HepG2 (cell line): Measurements from ENCODE around the gene SNRPD3. TPM values are rescaled to one million over a fixed set of nuclear protein-coding genes. Genes with fewer than 3 reads are reported as not detected.

Experiments
- ARID2 ChIP-seq: sonication (generic); formaldehyde crosslinking; IDR thresholded peaks from 2 replicates; pipeline ENCODE4 v1.8.1; 2022; ENCODE audit warnings: mild to moderate bottlenecking, missing genetic modification reagents, borderline replicate concordance
- CBFB ChIP-seq: sonication (generic); formaldehyde crosslinking; IDR thresholded peaks from 2 replicates; pipeline ENCODE4 v1.4.0; 2020; ENCODE audit warnings: missing genetic modification reagents
- CREB1 ChIP-seq, 2 experiments: fragments of 450-650 bp in 1 of 2; IDR thresholded peaks; 2 replicates each; pipeline ENCODE4 v1.6.1; 2016 to 2017; ENCODE audit warnings: control low read depth in 1 of 2, mild to moderate bottlenecking in 1 of 2, missing compliant biosample characterization in 1 of 2, missing genetic modification characterization in 1 of 2
- FOXP1 ChIP-seq, 2 experiments: fragments of 450-650 bp in 1 of 2; IDR thresholded peaks; 2 replicates each; pipeline ENCODE4 v1.6.1; 2017 to 2018; ENCODE audit warnings: antibody characterized with exemption in 1 of 2
- GZF1 ChIP-seq: sonication (generic); formaldehyde crosslinking; IDR thresholded peaks from 2 replicates; pipeline ENCODE4 v1.5.1; 2020; ENCODE audit warnings: mild to moderate bottlenecking, missing genetic modification reagents
- JARID2 ChIP-seq: sonication (generic); formaldehyde crosslinking; IDR thresholded peaks from 2 replicates; pipeline ENCODE4 v1.8.1; 2023; ENCODE audit warnings: missing genetic modification reagents, inconsistent platforms; ENCODE audit not compliant: insufficient replicate concordance
- KLF6 ChIP-seq: IDR thresholded peaks from 2 replicates; pipeline ENCODE4 v1.8.0; 2016; ENCODE audit warnings: missing biosample characterization, missing genetic modification reagents
- MAZ ChIP-seq, 2 experiments: sonication (generic) in 1 of 2; formaldehyde crosslinking in 1 of 2; IDR thresholded peaks; 2 replicates each; pipeline versions ENCODE4 v1.5.0 to v1.6.1; 2012 to 2020; ENCODE audit warnings: low read depth in 2 of 2, mild to moderate bottlenecking in 2 of 2, borderline replicate concordance in 1 of 2, improper control_type of control experiment in 1 of 2, low read length in 1 of 2, missing genetic modification reagents in 1 of 2, moderate library complexity in 1 of 2
- MED8 ChIP-seq: sonication (generic); formaldehyde crosslinking; IDR thresholded peaks from 2 replicates; pipeline ENCODE4 v1.8.1; 2023; ENCODE audit warnings: mild to moderate bottlenecking, missing genetic modification reagents; ENCODE audit not compliant: insufficient replicate concordance
- POLR2A ChIP-seq, 2 experiments: IDR thresholded peaks; 2 replicates each; pipeline ENCODE4 v1.6.1; 2011; ENCODE audit warnings: low read depth in 2 of 2, low read length in 2 of 2, mild to moderate bottlenecking in 1 of 2, moderate library complexity in 1 of 2; ENCODE audit not compliant: insufficient read depth in 1 of 2
- TOPORS ChIP-seq: sonication (generic); formaldehyde crosslinking; IDR thresholded peaks from 2 replicates; pipeline ENCODE4 v1.8.0; 2023; ENCODE audit warnings: mild to moderate bottlenecking, missing genetic modification reagents
- ZNF292 ChIP-seq: sonication (generic); formaldehyde crosslinking; IDR thresholded peaks from 2 replicates; pipeline ENCODE4 v1.8.1; 2022; ENCODE audit warnings: mild to moderate bottlenecking, low read depth, missing genetic modification reagents, borderline replicate concordance
- ZNF577 ChIP-seq: sonication (generic); formaldehyde crosslinking; IDR thresholded peaks from 2 replicates; pipeline ENCODE4 v1.4.0; 2020; ENCODE audit warnings: mild to moderate bottlenecking, low read depth, missing genetic modification reagents, borderline replicate concordance
- ZSCAN22 ChIP-seq: sonication (generic); formaldehyde crosslinking; IDR thresholded peaks from 2 replicates; pipeline ENCODE4 v1.4.0; 2020; ENCODE audit warnings: mild to moderate bottlenecking, missing genetic modification reagents
- polyA plus RNA-seq, 8 experiments: library from polyadenylated mRNA; depleted of rRNA in 3 of 8; stranded (reverse) in 7 of 8; unstranded in 1 of 8; fragments of >200 nt; fragmentation: Illumina TruSeq in 4 of 8; extraction: Trizol in 4 of 8; gene quantifications; 2 replicates each; pipeline versions ENCODE4 v1.2.1 to v1.2.3, GENCODE V29; 2011 to 2016; ENCODE audit warnings: low read depth in 4 of 8, missing spikeins in 1 of 8, mixed read lengths in 1 of 8; ENCODE audit not compliant: insufficient read depth in 1 of 8
- total RNA-seq, 5 experiments: library from RNA; depleted of rRNA; stranded (reverse); fragments of >200 nt; fragmentation: Illumina TruSeq; extraction: Trizol; gene quantifications; 2 replicates each; pipeline ENCODE4 v1.2.3, GENCODE V29; 2016; ENCODE audit warnings: low read depth in 1 of 5
- TF ChIP-seq, protein P1 (sequence below): sonication (generic); formaldehyde crosslinking; IDR thresholded peaks from 2 replicates; pipeline ENCODE4 v1.4.0; 2020; ENCODE audit warnings: mild to moderate bottlenecking, missing genetic modification reagents
- TF ChIP-seq, protein P2 (sequence below): sonication (generic); formaldehyde crosslinking; IDR thresholded peaks from 2 replicates; pipeline ENCODE4 v1.9.0; 2021; ENCODE audit warnings: missing genetic modification reagents, borderline replicate concordance
- TF ChIP-seq, protein P3 (sequence below): sonication (generic); formaldehyde crosslinking; IDR thresholded peaks from 2 replicates; pipeline ENCODE4 v1.4.0; 2020; ENCODE audit warnings: missing genetic modification reagents, mild to moderate bottlenecking, borderline replicate concordance
- TF ChIP-seq, protein P4 (sequence below): sonication (generic); formaldehyde crosslinking; IDR thresholded peaks from 2 replicates; pipeline ENCODE4 v1.4.0; 2020; ENCODE audit warnings: missing genetic modification reagents

Gene SNRPD3
- total and polyA plus RNA-seq, 2 of the 13 experiments (the other 11 are each of a cell fraction or from before 2014, with no cell fraction given), result 110 to 209 TPM

DNA sequence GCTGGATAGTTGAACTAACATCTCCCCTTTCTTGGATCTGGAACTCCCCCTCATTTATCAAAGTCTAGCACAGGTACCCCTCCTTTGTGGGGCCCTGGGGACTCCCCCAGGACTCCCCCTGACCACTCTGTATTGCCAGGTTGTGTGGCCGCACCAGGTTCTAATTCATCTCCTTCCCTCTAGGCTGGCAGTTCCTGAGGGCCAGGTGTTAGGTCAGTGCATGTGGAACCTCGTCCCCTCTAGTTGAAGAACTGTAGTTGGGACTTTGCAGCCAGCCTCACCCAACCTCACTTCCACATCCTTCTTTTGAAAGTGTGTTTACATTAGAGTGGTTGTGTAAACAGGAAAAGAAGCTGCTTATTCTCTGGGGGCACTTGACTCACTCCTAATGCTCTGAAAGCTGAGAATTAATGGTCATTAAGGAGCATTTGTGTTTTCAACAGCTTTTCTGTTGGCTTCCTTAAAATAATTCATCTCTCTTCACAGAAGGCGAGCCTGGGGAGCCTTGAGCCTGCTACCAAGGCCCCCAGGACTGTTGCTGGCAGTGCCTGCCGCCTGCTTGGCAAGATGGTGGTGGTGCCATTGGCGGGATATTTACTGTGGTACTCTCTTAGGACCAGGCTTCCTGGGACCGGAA, 48.9 kb upstream of the SNRPD3 start (continued):
- TF ChIP-seq, protein P1, sequence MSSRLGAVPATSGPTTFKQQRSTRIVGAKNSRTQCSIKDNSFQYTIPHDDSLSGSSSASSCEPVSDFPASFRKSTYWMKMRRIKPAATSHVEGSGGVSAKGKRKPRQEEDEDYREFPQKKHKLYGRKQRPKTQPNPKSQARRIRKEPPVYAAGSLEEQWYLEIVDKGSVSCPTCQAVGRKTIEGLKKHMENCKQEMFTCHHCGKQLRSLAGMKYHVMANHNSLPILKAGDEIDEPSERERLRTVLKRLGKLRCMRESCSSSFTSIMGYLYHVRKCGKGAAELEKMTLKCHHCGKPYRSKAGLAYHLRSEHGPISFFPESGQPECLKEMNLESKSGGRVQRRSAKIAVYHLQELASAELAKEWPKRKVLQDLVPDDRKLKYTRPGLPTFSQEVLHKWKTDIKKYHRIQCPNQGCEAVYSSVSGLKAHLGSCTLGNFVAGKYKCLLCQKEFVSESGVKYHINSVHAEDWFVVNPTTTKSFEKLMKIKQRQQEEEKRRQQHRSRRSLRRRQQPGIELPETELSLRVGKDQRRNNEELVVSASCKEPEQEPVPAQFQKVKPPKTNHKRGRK (CRISPR knock-in tag), result no peak
- TF ChIP-seq, protein P2, sequence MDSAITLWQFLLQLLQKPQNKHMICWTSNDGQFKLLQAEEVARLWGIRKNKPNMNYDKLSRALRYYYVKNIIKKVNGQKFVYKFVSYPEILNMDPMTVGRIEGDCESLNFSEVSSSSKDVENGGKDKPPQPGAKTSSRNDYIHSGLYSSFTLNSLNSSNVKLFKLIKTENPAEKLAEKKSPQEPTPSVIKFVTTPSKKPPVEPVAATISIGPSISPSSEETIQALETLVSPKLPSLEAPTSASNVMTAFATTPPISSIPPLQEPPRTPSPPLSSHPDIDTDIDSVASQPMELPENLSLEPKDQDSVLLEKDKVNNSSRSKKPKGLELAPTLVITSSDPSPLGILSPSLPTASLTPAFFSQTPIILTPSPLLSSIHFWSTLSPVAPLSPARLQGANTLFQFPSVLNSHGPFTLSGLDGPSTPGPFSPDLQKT (CRISPR knock-in tag), result no peak
- TF ChIP-seq ZSCAN22 (CRISPR knock-in tag), result no peak
- TF ChIP-seq JARID2 (CRISPR knock-in tag), result no peak
- TF ChIP-seq, protein P3, sequence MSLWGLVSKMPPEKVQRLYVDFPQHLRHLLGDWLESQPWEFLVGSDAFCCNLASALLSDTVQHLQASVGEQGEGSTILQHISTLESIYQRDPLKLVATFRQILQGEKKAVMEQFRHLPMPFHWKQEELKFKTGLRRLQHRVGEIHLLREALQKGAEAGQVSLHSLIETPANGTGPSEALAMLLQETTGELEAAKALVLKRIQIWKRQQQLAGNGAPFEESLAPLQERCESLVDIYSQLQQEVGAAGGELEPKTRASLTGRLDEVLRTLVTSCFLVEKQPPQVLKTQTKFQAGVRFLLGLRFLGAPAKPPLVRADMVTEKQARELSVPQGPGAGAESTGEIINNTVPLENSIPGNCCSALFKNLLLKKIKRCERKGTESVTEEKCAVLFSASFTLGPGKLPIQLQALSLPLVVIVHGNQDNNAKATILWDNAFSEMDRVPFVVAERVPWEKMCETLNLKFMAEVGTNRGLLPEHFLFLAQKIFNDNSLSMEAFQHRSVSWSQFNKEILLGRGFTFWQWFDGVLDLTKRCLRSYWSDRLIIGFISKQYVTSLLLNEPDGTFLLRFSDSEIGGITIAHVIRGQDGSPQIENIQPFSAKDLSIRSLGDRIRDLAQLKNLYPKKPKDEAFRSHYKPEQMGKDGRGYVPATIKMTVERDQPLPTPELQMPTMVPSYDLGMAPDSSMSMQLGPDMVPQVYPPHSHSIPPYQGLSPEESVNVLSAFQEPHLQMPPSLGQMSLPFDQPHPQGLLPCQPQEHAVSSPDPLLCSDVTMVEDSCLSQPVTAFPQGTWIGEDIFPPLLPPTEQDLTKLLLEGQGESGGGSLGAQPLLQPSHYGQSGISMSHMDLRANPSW, result no peak
- TF ChIP-seq ARID2 (CRISPR knock-in tag), result no peak
- peak; percentile 43; the same call in 1 of the 2 replicates for TF ChIP-seq FOXP1 (IDR thresholded peaks at IDR 0.05)
- TF ChIP-seq FOXP1 (CRISPR knock-in tag; IDR thresholded peaks at IDR 0.05), result peak; percentile 90
- no peak for TF ChIP-seq GZF1 (CRISPR knock-in tag)
- TF ChIP-seq, protein P4, sequence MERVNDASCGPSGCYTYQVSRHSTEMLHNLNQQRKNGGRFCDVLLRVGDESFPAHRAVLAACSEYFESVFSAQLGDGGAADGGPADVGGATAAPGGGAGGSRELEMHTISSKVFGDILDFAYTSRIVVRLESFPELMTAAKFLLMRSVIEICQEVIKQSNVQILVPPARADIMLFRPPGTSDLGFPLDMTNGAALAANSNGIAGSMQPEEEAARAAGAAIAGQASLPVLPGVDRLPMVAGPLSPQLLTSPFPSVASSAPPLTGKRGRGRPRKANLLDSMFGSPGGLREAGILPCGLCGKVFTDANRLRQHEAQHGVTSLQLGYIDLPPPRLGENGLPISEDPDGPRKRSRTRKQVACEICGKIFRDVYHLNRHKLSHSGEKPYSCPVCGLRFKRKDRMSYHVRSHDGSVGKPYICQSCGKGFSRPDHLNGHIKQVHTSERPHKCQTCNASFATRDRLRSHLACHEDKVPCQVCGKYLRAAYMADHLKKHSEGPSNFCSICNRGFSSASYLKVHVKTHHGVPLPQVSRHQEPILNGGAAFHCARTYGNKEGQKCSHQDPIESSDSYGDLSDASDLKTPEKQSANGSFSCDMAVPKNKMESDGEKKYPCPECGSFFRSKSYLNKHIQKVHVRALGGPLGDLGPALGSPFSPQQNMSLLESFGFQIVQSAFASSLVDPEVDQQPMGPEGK (CRISPR knock-in tag), result peak; percentile 52
- no peak; a peak in 1 of 4 replicates for TF ChIP-seq POLR2A (IDR thresholded peaks at IDR 0.05; ENCODE audit: insufficient read depth in 1 of 2, low read depth in 2 of 2, low read length in 2 of 2)
- no peak for TF ChIP-seq ZNF292 (CRISPR knock-in tag)
- no peak for TF ChIP-seq ZNF577 (CRISPR knock-in tag)
- TF ChIP-seq CREB1 (IDR thresholded peaks at IDR 0.05), result no peak
- peak; percentile 50; the same call in 1 of the 2 replicates for TF ChIP-seq CREB1 (CRISPR knock-in tag; IDR thresholded peaks at IDR 0.05)
- TF ChIP-seq MED8, result no peak
- TF ChIP-seq CBFB (CRISPR knock-in tag), result no peak
- peak; percentile 64; the same call in 1 of the 2 replicates for TF ChIP-seq MAZ (IDR thresholded peaks at IDR 0.05; ENCODE audit: borderline replicate concordance, low read depth, low read length)
- TF ChIP-seq MAZ (CRISPR knock-in tag; IDR thresholded peaks at IDR 0.05; ENCODE audit: low read depth), result no peak
- no peak; the same call in 1 of the 2 replicates for TF ChIP-seq TOPORS (CRISPR knock-in tag)
- TF ChIP-seq KLF6 (CRISPR knock-in tag), result 0 out of 2 replicates have a peak, but pooled peaks have one; percentile 33
